MM.1S (cell line): ENCODE measurements around the gene UFC1.
A peak's percentile ranks its signal among the peaks of the same experiment; 100 is the strongest.

Source experiments
- DNase-seq: peaks from one replicate; pipeline ENCODE4 v3.0.0-alpha.2; 2015
- H2AFZ ChIP-seq: fragments of 300-600 bp; sonication (generic); 2 replicates; pipeline ENCODE4 v1.6.0; 2016; ENCODE audit warnings: antibody characterized with exemption, low read length
- H3F3A ChIP-seq: fragments of 300-600 bp; sonication (generic); 2 replicates; pipeline ENCODE4 v1.6.1; 2016; ENCODE audit warnings: mild to moderate bottlenecking, antibody characterized with exemption, low read length, moderate library complexity, mixed read lengths; ENCODE audit not compliant: insufficient read depth
- H3K27ac ChIP-seq: fragments of 300-600 bp; sonication (generic); 2 replicates; pipeline ENCODE4 v1.5.1; 2016; ENCODE audit warnings: mild to moderate bottlenecking, low read length
- H3K27me3 ChIP-seq: fragments of 300-600 bp; sonication (generic); replicated peaks from 2 replicates; pipeline ENCODE4 v1.6.0; 2016; ENCODE audit warnings: low read length; ENCODE audit not compliant: insufficient read depth
- H3K36me3 ChIP-seq: fragments of 300-600 bp; sonication (generic); replicated peaks from 2 replicates; pipeline ENCODE4 v1.6.1; 2016; ENCODE audit warnings: mild to moderate bottlenecking, low read length, mixed read lengths; ENCODE audit not compliant: insufficient read depth
- H3K4me1 ChIP-seq: fragments of 300-600 bp; sonication (generic); 2 replicates; pipeline ENCODE4 v1.6.1; 2016; ENCODE audit warnings: low read length, mixed read lengths
- H3K4me2 ChIP-seq: fragments of 300-600 bp; sonication (generic); 2 replicates; pipeline ENCODE4 v1.6.0; 2016; ENCODE audit warnings: low read depth, low read length
- H3K4me3 ChIP-seq: fragments of 300-600 bp; sonication (generic); 2 replicates; pipeline ENCODE4 v1.5.1; 2016; ENCODE audit warnings: low read length, mixed read lengths
- H3K79me2 ChIP-seq: fragments of 300-600 bp; sonication (generic); 2 replicates; pipeline ENCODE4 v1.6.1; 2016; ENCODE audit warnings: mixed run types, low read length, mixed read lengths
- H3K9ac ChIP-seq: fragments of 300-600 bp; sonication (generic); 2 replicates; pipeline ENCODE4 v1.6.1; 2016; ENCODE audit warnings: low read length, mixed read lengths
- H3K9me2 ChIP-seq: fragments of 300-600 bp; sonication (generic); replicated peaks from 2 replicates; pipeline ENCODE4 v1.6.1; 2016; ENCODE audit warnings: mild to moderate bottlenecking, low read length, mixed read lengths; ENCODE audit not compliant: insufficient read depth
- H3K9me3 ChIP-seq: fragments of 300-600 bp; sonication (generic); replicated peaks from 2 replicates; pipeline ENCODE4 v1.6.1; 2016; ENCODE audit warnings: mild to moderate bottlenecking, low read length, mixed read lengths; ENCODE audit not compliant: insufficient read depth
- H4K20me1 ChIP-seq: fragments of 300-600 bp; sonication (generic); 2 replicates; pipeline ENCODE4 v1.6.1; 2016; ENCODE audit warnings: mild to moderate bottlenecking, low read length, moderate library complexity, mixed read lengths; ENCODE audit not compliant: insufficient read depth
- EZH2 ChIP-seq: fragments of 300-600 bp; sonication (generic); optimal IDR thresholded peaks from 2 replicates; pipeline ENCODE3; 2017; ENCODE audit warnings: low read depth, mild to moderate bottlenecking, antibody characterized with exemption, low read length, mixed read lengths
- EZH2phosphoT487 ChIP-seq: fragments of 300-600 bp; sonication (generic); IDR thresholded peaks from 2 replicates; pipeline ENCODE4 v1.6.1; 2018; ENCODE audit warnings: antibody characterized with exemption, low read length
- TF ChIP-seq, protein P1 (sequence below): fragments of 300-600 bp; sonication (generic); IDR thresholded peaks from 2 replicates; pipeline ENCODE4 v1.5.1; 2016; ENCODE audit warnings: antibody characterized with exemption, low read length, mixed read lengths

The UFC1 gene

DNA sequence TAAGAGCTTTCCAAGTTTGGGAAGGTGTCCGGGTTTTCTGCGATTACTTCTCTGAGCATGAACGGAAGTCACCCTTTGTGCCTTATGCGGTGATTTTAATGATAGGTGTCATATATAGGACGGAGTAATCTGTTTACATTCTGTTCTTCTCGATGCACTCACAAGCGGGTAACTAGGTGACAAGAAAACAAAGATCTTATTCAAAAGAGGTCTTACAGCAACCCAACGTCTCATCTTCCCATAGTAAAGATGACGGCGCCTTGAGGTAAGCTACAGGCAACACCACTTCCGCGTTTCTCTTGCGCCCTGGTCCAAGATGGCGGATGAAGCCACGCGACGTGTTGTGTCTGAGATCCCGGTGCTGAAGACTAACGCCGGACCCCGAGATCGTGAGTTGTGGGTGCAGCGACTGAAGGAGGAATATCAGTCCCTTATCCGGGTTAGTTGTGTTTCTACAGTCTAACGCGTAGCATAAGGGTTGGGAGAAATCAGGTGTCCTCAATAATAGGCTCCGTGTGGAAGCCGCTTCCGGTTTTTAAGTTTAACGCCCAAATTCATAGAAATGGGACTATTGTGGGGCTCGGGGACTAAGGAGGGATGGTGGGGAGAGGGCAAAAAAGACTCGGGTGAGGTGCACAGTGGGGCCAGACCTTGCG is at the start of gene UFC1:
UFC1 (plus strand) TSS at position 297 of the 656 bp plus-strand sequence; CDS start at position 317, 20 bp downstream.
- TF ChIP-seq EZH2phosphoT487: no peak
- TF ChIP-seq EZH2: no peak
- TF ChIP-seq, protein P1, sequence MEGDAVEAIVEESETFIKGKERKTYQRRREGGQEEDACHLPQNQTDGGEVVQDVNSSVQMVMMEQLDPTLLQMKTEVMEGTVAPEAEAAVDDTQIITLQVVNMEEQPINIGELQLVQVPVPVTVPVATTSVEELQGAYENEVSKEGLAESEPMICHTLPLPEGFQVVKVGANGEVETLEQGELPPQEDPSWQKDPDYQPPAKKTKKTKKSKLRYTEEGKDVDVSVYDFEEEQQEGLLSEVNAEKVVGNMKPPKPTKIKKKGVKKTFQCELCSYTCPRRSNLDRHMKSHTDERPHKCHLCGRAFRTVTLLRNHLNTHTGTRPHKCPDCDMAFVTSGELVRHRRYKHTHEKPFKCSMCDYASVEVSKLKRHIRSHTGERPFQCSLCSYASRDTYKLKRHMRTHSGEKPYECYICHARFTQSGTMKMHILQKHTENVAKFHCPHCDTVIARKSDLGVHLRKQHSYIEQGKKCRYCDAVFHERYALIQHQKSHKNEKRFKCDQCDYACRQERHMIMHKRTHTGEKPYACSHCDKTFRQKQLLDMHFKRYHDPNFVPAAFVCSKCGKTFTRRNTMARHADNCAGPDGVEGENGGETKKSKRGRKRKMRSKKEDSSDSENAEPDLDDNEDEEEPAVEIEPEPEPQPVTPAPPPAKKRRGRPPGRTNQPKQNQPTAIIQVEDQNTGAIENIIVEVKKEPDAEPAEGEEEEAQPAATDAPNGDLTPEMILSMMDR: no peak

DNA sequence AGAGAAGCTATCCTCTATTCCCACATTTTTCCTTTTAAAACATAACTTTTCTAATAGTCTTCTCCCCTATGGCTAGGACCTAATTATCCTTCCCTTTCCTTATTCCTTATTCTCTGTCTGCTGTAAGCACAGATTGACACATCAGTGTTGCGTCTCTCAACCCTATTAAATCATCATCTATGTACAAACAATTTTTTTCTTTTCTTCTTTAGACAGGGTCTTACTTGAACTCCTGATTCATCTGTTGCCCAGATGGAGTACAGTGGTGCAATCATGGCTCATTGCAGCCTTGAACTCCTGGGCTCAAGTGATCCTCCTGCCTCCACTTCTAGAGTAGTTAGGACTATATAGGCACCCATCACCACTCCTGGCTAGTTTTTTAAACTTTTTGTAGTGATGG is 47.3 kb upstream of the UFC1 start:
- Histone ChIP-seq H3K9me2 (no peaks in the 10 kb centered on the region), H2AFZ (no peak overlapping the region), H3K27ac (no peak overlapping the region), H3K27me3 (no peaks in the 10 kb centered on the region), H3K9ac (no peak overlapping the region), H4K20me1 (0 out of 2 replicates have a peak, but pooled peaks cover 2% of the 10 kb centered on the region), H3F3A (no peaks in the 10 kb centered on the region; the same call in 1 of the 2 replicates), H3K79me2 (peaks cover 84% of the 10 kb centered on the region), H3K4me1 (no peaks in the 10 kb centered on the region), H3K36me3 (peaks cover 4% of the 10 kb centered on the region; the same call in 1 of the 2 replicates), H3K4me3 (no peak overlapping the region), H3K9me3 (no peaks in the 10 kb centered on the region), H3K4me2 (no peak overlapping the region)
- no peak for DNase-seq
- TF ChIP-seq EZH2: no peak
- TF ChIP-seq EZH2phosphoT487: no peak

More for the DNA sequence above, at the start of gene UFC1:
- H3K9me2 ChIP-seq: no peaks in the 10 kb centered on the region
- H3K4me3 ChIP-seq: peak within 1 kb of the TSS; percentile 87
- H4K20me1 ChIP-seq: no peaks in the 10 kb centered on the region
- H3K9me3 ChIP-seq: no peaks in the 10 kb centered on the region
- peak within 1 kb of the TSS; percentile 87 for H3K4me2 ChIP-seq
- H3K27ac ChIP-seq: peak within 1 kb of the TSS; percentile 89
- H2AFZ ChIP-seq: peak within 1 kb of the TSS; percentile 85
- peak; percentile 93 for DNase-seq
- H3K27me3 ChIP-seq: no peaks in the 10 kb centered on the region
- peaks cover 25% of the 10 kb centered on the region for H3K4me1 ChIP-seq
- peaks cover 21% of the 10 kb centered on the region for H3K79me2 ChIP-seq
- H3K36me3 ChIP-seq: peaks cover 5% of the 10 kb centered on the region; the same call in 1 of the 2 replicates
- peaks cover 22% of the 10 kb centered on the region for H3F3A ChIP-seq
- H3K9ac ChIP-seq: peak within 1 kb of the TSS; percentile 95

DNA sequence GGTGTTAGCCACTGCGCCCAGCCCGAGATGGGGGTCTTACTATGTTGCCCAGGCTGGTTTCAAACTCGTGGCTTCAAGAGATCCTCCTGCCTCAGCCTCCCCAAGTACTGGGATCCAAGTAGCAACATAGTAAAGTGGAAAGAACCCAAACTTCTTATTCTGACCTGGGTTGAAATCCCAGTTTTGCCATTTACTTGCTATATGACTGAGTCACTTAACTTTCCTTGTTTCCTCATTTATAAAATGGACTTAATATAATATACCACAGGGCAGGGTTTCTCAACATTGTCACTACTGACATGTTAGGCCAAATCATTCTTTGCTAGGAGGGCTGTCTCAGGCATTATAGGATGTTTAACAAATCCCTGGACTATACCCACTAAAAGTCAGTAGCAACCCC is 42.7 kb upstream of the UFC1 start:
- Histone ChIP-seq H2AFZ (no peak overlapping the region), H3K4me1 (peaks cover 15% of the 10 kb centered on the region; the same call in 1 of the 2 replicates), H3K9me2 (no peaks in the 10 kb centered on the region), H3K9ac (no peak overlapping the region), H3K36me3 (no peaks in the 10 kb centered on the region; the same call in 1 of the 2 replicates), H3F3A (no peaks in the 10 kb centered on the region; the same call in 1 of the 2 replicates), H4K20me1 (peaks cover 10% of the 10 kb centered on the region; the same call in 1 of the 2 replicates), H3K27me3 (no peaks in the 10 kb centered on the region), H3K79me2 (peaks cover 95% of the 10 kb centered on the region), H3K4me2 (no peak overlapping the region), H3K4me3 (no peak overlapping the region), H3K27ac (no peak overlapping the region), H3K9me3 (no peaks in the 10 kb centered on the region)
- DNase-seq: no peak
- TF ChIP-seq, protein P1: no peak
- no peak for TF ChIP-seq EZH2
- no peak for TF ChIP-seq EZH2phosphoT487

DNA sequence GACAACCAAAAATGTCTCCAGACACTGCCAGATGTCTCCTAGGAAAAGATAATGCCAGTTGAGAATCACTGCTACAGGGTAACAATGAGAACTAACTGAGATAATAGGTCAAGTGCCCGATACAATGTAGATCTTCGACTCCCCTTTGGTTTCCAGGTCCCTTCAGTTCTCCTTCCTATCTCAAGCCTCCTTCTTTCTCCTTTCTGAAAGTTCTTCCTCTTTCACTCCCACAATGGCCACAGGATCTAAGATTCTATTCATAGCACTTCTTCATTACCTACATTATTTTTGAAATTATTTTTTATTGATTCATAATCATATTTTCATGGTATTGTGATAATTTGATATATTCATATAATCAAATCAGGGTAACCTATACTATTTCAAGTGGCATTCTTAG is 42.3 kb upstream of the UFC1 start:
- Histone ChIP-seq H3K79me2 (peaks cover 95% of the 10 kb centered on the region), H4K20me1 (peaks cover 10% of the 10 kb centered on the region; the same call in 1 of the 2 replicates), H3K27me3 (no peaks in the 10 kb centered on the region), H3K27ac (no peak overlapping the region), H3K36me3 (no peaks in the 10 kb centered on the region; the same call in 1 of the 2 replicates), H3K9me3 (no peaks in the 10 kb centered on the region), H3K4me1 (peaks cover 18% of the 10 kb centered on the region), H2AFZ (no peak overlapping the region), H3K4me3 (no peak overlapping the region), H3K9ac (no peak overlapping the region), H3K4me2 (no peak overlapping the region), H3F3A (no peaks in the 10 kb centered on the region; the same call in 1 of the 2 replicates), H3K9me2 (no peaks in the 10 kb centered on the region)
- TF ChIP-seq, protein P1: no peak
- no peak for TF ChIP-seq EZH2
- no peak for TF ChIP-seq EZH2phosphoT487
- DNase-seq: no peak
